Transverse colon (tissue), 4 donors: ENCODE results near the gene RFX2. TPM values are rescaled to one million over a fixed set of nuclear protein-coding genes. Genes with fewer than 3 reads are reported as not detected.

Experiments
- DNase-seq: peaks from one replicate; pipeline ENCODE4 v3.0.0-alpha.2; 2019
- H3K27ac ChIP-seq, 4 donors: fragments of 200-600 bp; sonication (generic); 2 replicates each; pipeline ENCODE4 v1.5.1; 2016 to 2018; ENCODE audit warnings: inconsistent platforms in 4 of 4
- H3K27me3 ChIP-seq: fragments of 200-600 bp; sonication (generic); 2 replicates; pipeline ENCODE4 v1.5.1; 2017; ENCODE audit warnings: inconsistent platforms
- H3K36me3 ChIP-seq, 4 donors: fragments of 200-600 bp; sonication (generic); 2 replicates each; pipeline ENCODE4 v1.5.1; 2017 to 2019; ENCODE audit warnings: inconsistent platforms in 4 of 4
- H3K4me1 ChIP-seq, 4 donors: fragments of 200-600 bp; sonication (generic); 2 replicates each; pipeline ENCODE4 v1.5.1; 2017 to 2020; ENCODE audit warnings: inconsistent platforms in 4 of 4
- H3K4me3 ChIP-seq, 4 donors: fragments of 200-600 bp; sonication (generic); 1 replicate in 1 of 4; 2 replicates in 3 of 4; pipeline versions ENCODE4 v1.5.1 to v1.6.1; 2017 to 2019; ENCODE audit warnings: inconsistent platforms in 4 of 4
- H3K9me3 ChIP-seq, 2 donors: fragments of 200-600 bp; sonication (generic); 2 replicates each; pipeline ENCODE4 v1.5.1; 2017 to 2019; ENCODE audit warnings: inconsistent platforms in 2 of 2
- CTCF ChIP-seq, 5 experiments: fragments of 200-600 bp in 3 of 5; fragments of 450-650 bp in 2 of 5; sonication (generic) in 3 of 5; IDR thresholded peaks; 1 replicate in 2 of 5; 2 replicates in 3 of 5; pipeline ENCODE4 v1.5.1; 2016 to 2017; ENCODE audit warnings: antibody characterized with exemption in 5 of 5, inconsistent platforms in 3 of 5, mild to moderate bottlenecking in 2 of 5, moderate library complexity in 1 of 5
- EP300 ChIP-seq: sonication (generic); formaldehyde crosslinking; IDR thresholded peaks from one replicate; pipeline ENCODE4 v1.6.1; 2017; ENCODE audit warnings: antibody characterized with exemption, low read depth
- POLR2A ChIP-seq: fragments of 450-650 bp; IDR thresholded peaks from one replicate; pipeline ENCODE4 v1.6.1; 2016; ENCODE audit warnings: antibody characterized with exemption, mild to moderate bottlenecking, moderate library complexity
- POLR2AphosphoS5 ChIP-seq, 3 donors: sonication (generic); formaldehyde crosslinking; IDR thresholded peaks; one replicate each; pipeline ENCODE4 v1.6.1; 2016; ENCODE audit warnings: antibody characterized with exemption in 3 of 3
- WGBS, 2 donors: methylation state at CpG; one replicate each; pipeline ENCODE4 v1.1.5; 2018; ENCODE audit warnings: low coverage in 1 of 2; 5-methylcytosine and 5-hydroxymethylcytosine counted together
- in situ Hi-C, 4 donors: fragments of 200-750 bp; cut with MboI; loops; one replicate each; pipeline versions ENCODE4 v1.15.0 to v1.15.1; 2017; ENCODE audit warnings: low sequenced_read_pairs in 3 of 4, low pct_ligation_motif_present in 1 of 4, low pct_unique_long_range_greater_than_20kb in 1 of 4
- intact Hi-C: fragments of 100-400 bp; cut with DNase I; formaldehyde crosslinking; loops from one replicate; pipeline ENCODE4 v1.15.1; 2023; ENCODE audit warnings: low total_unique reads
- total RNA-seq, 4 donors: library from RNA; depleted of rRNA; stranded (reverse); fragments of >200 nt; gene quantifications; one replicate each; pipeline ENCODE4 v1.1.0, GENCODE V29; 2016

Gene RFX2
- total RNA-seq, 4 donors from 2014 or later = 6.1 to 57.5 (median 11.8) TPM

- intact Hi-C loops = no loop called here
- no peak for TF ChIP-seq CTCF (IDR thresholded peaks at IDR 0.05)
- no peak for TF ChIP-seq EP300
- TF ChIP-seq POLR2AphosphoS5 (IDR thresholded peaks at IDR 0.05) = no peak
- no peak for TF ChIP-seq POLR2A
- Histone ChIP-seq H3K4me3 (no peak overlapping the region), H3K27me3 (no peaks in the 10 kb centered on the region), H3K27ac (no peak overlapping the region), H3K4me1 (no peaks in the 10 kb centered on the region), H3K36me3 (no peaks in the 10 kb centered on the region), H3K9me3 (no peaks in the 10 kb centered on the region)
- 76% methylated on average over 1 of the region's 2 CpGs; no CpG with 5 or more reads in 1 of the 2 donors for WGBS, 2 donors
- in situ Hi-C loops = loop anchor here in 1 of 4 donors (25.0 kb wide), 1 partner anchor 174 kb away; no protein-coding TSS in a partner anchor
- DNase-seq = no peak
These were observed 28.2 kb upstream of the RFX2 start for GRCh38 chr19:6138511-6138910.

- intact Hi-C loops = no loop called here
- Histone ChIP-seq H3K4me3 (no peak overlapping the region), H3K27ac (no peak overlapping the region), H3K9me3 (no peaks in the 10 kb centered on the region), H3K36me3 (no peaks in the 10 kb centered on the region), H3K4me1 (no peaks in the 10 kb centered on the region), H3K27me3 (no peaks in the 10 kb centered on the region)
- TF ChIP-seq POLR2A (no peak), POLR2AphosphoS5 (IDR thresholded peaks at IDR 0.05) (no peak), CTCF (IDR thresholded peaks at IDR 0.05) (no peak), EP300 (no peak)
- in situ Hi-C loops = loop anchor here in 1 of 4 donors (25.0 kb wide), 1 partner anchor 174 kb away; no protein-coding TSS in a partner anchor
- 48 to 69% methylated on average over 3 to 7 of the region's 7 CpGs for whole genome bisulfite sequencing, 2 donors
- no peak for DNase-seq
These were observed 27.8 kb upstream of the RFX2 start for GRCh38 chr19:6138066-6138465.

- intact Hi-C loops (no loop called here), in situ Hi-C loops (loop anchor here in 1 of 4 donors (25.0 kb wide), 1 partner anchor 179 kb away; no protein-coding TSS in a partner anchor)
- 83 to 88% methylated on average over 5 of the region's 5 CpGs for WGBS, 2 donors
- Histone ChIP-seq H3K27me3 (no peaks in the 10 kb centered on the region), H3K4me3 (no peak overlapping the region), H3K9me3 (no peaks in the 10 kb centered on the region), H3K4me1 (no peaks in the 10 kb centered on the region), H3K27ac (no peak overlapping the region), H3K36me3 (no peaks in the 10 kb centered on the region)
- no peak for DNase-seq
- TF ChIP-seq POLR2AphosphoS5 (IDR thresholded peaks at IDR 0.05) = no peak
These were observed 22.9 kb upstream of the RFX2 start for GRCh38 chr19:6133231-6133630.

- H3K9me3 ChIP-seq = no peaks in the 10 kb centered on the region
- H3K36me3 ChIP-seq = no peaks in the 10 kb centered on the region
- no peak overlapping the region for H3K27ac ChIP-seq
- intact Hi-C loops = no loop called here
- H3K27me3 ChIP-seq = no peaks in the 10 kb centered on the region
- no peak for DNase-seq
- no peak for TF ChIP-seq POLR2A
- no peak for TF ChIP-seq CTCF (IDR thresholded peaks at IDR 0.05)
- TF ChIP-seq EP300 = no peak
- TF ChIP-seq POLR2AphosphoS5 (IDR thresholded peaks at IDR 0.05) = no peak
- no peak overlapping the region for H3K4me3 ChIP-seq
- in situ Hi-C loops = loop anchor here in 1 of 4 donors (25.0 kb wide), 1 partner anchor 180 kb away; no protein-coding TSS in a partner anchor
- H3K4me1 ChIP-seq = no peaks in the 10 kb centered on the region
- 69 to 93% methylated on average over 4 of the region's 4 CpGs for WGBS, 2 donors
These were observed 22.2 kb upstream of the RFX2 start for GRCh38 chr19:6132482-6132881.

- intact Hi-C loops = no loop called here
- TF ChIP-seq POLR2A = no peak
- TF ChIP-seq CTCF (IDR thresholded peaks at IDR 0.05) = no peak
- TF ChIP-seq POLR2AphosphoS5 (IDR thresholded peaks at IDR 0.05) = no peak
- no peak for TF ChIP-seq EP300
- in situ Hi-C loops = loop anchor here (5.0 to 25.0 kb wide), 4 partner anchors 73 to 184 kb away; no protein-coding TSS in a partner anchor
- Histone ChIP-seq H3K27ac (no peak overlapping the region), H3K9me3 (no peaks in the 10 kb centered on the region), H3K4me1 (no peaks in the 10 kb centered on the region), H3K36me3 (no peaks in the 10 kb centered on the region), H3K27me3 (no peaks in the 10 kb centered on the region), H3K4me3 (no peak overlapping the region)
- no peak for DNase-seq
- 85 to 87% methylated on average over 6 of the region's 6 CpGs for WGBS, 2 donors
These were observed 17.5 kb upstream of the RFX2 start for GRCh38 chr19:6127716-6128335.
